Smooth muscle cell (in vitro differentiated cells): ENCODE measurements around the gene PCNT. TPM values are rescaled to one million over a fixed set of nuclear protein-coding genes. Genes with fewer than 3 reads are reported as not detected.
A peak's percentile ranks its signal among the peaks of the same experiment; 100 is the strongest.

ENCODE experiments used
- DNase-seq: peaks from one replicate; lab custom pipeline; 2025; ENCODE audit not compliant: unreplicated experiment; lab: John Stamatoyannopoulos, UW
- H2AFZ ChIP-seq: fragments of 200-600 bp; sonication (generic); 2 replicates; pipeline ENCODE4 v1.6.0; 2016; ENCODE audit warnings: antibody characterized with exemption, low read depth, mild to moderate bottlenecking
- H3F3A ChIP-seq: fragments of 200-600 bp; sonication (generic); 2 replicates; pipeline ENCODE4 v1.6.0; 2017; ENCODE audit warnings: antibody characterized with exemption, low read depth
- H3K27ac ChIP-seq: fragments of 200-600 bp; sonication (generic); 2 replicates; pipeline ENCODE4 v1.5.1; 2016; ENCODE audit warnings: low read depth, mild to moderate bottlenecking
- H3K27me3 ChIP-seq: fragments of 200-600 bp; sonication (generic); 2 replicates; pipeline ENCODE4 v1.6.1; 2016; ENCODE audit warnings: low read depth, mild to moderate bottlenecking
- H3K36me3 ChIP-seq: fragments of 200-600 bp; sonication (generic); 2 replicates; pipeline ENCODE4 v1.5.1; 2016; ENCODE audit warnings: low read depth
- H3K4me1 ChIP-seq: fragments of 200-600 bp; sonication (generic); 2 replicates; pipeline ENCODE4 v1.5.1; 2016; ENCODE audit warnings: low read depth
- H3K4me2 ChIP-seq: fragments of 200-600 bp; sonication (generic); 2 replicates; pipeline ENCODE4 v1.6.0; 2016; ENCODE audit warnings: mild to moderate bottlenecking
- H3K4me3 ChIP-seq: fragments of 200-600 bp; sonication (generic); 2 replicates; pipeline ENCODE4 v1.5.1; 2016; ENCODE audit warnings: mild to moderate bottlenecking
- H3K79me2 ChIP-seq: fragments of 200-600 bp; sonication (generic); 2 replicates; pipeline ENCODE4 v1.6.0; 2016; ENCODE audit warnings: low read depth, mild to moderate bottlenecking
- H3K9ac ChIP-seq: fragments of 200-600 bp; sonication (generic); 2 replicates; pipeline ENCODE4 v1.6.0; 2016; ENCODE audit warnings: low read depth
- H3K9me3 ChIP-seq: fragments of 200-600 bp; sonication (generic); replicated peaks from 2 replicates; pipeline ENCODE4 v1.5.1; 2016; ENCODE audit warnings: low read depth
- H4K20me1 ChIP-seq: fragments of 200-600 bp; sonication (generic); 2 replicates; pipeline ENCODE4 v1.6.0; 2016; ENCODE audit warnings: low read depth
- CTCF ChIP-seq: fragments of 200-600 bp; sonication (generic); IDR thresholded peaks from 2 replicates; pipeline ENCODE4 v1.5.1; 2017; ENCODE audit warnings: borderline replicate concordance, mild to moderate bottlenecking, antibody characterized with exemption; ENCODE audit not compliant: insufficient read depth, poor library complexity, severe bottlenecking
- WGBS: methylation state at CpG from one replicate; pipeline ENCODE4 v1.1.7; 2016; ENCODE audit warnings: low lambda C conversion rate; 5-methylcytosine and 5-hydroxymethylcytosine counted together
- polyA plus RNA-seq: library from polyadenylated mRNA; unstranded; fragments of >200 nt; fragmentation: Nextera tagmentation; extraction: Ambion mirVana; gene quantifications from 2 replicates; pipeline ENCODE4 v1.2.1, GENCODE V29; 2016
- total RNA-seq: library from RNA; depleted of rRNA; stranded (reverse); fragments of >200 nt; gene quantifications from 2 replicates; pipeline ENCODE4 v1.2.3, GENCODE V29; 2014

PCNT gene
- total and polyA plus RNA-seq, 2 experiments from 2014 or later: 9.3 to 10.8 TPM

- no peaks in the 10 kb centered on the region for H3F3A ChIP-seq
- no peak overlapping the region for H3K4me2 ChIP-seq
- H3K27me3 ChIP-seq: no peaks in the 10 kb centered on the region
- WGBS: 86% methylated on average over 5 of the region's 5 CpGs
- H3K4me1 ChIP-seq: peaks cover 8% of the 10 kb centered on the region
- no peak overlapping the region for H3K4me3 ChIP-seq
- H2AFZ ChIP-seq: no peak overlapping the region
- H3K9me3 ChIP-seq: no peaks in the 10 kb centered on the region
- no peak for DNase-seq
- H3K79me2 ChIP-seq: no peaks in the 10 kb centered on the region
- no peaks in the 10 kb centered on the region for H4K20me1 ChIP-seq
- H3K27ac ChIP-seq: no peak overlapping the region
- no peaks in the 10 kb centered on the region for H3K36me3 ChIP-seq
- no peak for TF ChIP-seq CTCF
- no peak overlapping the region for H3K9ac ChIP-seq
These were observed 128.8 kb downstream of the PCNT start for GRCh38 chr21:46452710-46453109.

- no peak for DNase-seq
- Histone ChIP-seq H3K27me3 (no peaks in the 10 kb centered on the region), H3K9me3 (no peaks in the 10 kb centered on the region), H3K4me3 (no peak overlapping the region), H3K4me1 (peaks cover 9% of the 10 kb centered on the region), H3F3A (no peaks in the 10 kb centered on the region), H3K27ac (no peak overlapping the region), H3K9ac (no peak overlapping the region), H3K36me3 (no peaks in the 10 kb centered on the region), H3K79me2 (peaks cover 3% of the 10 kb centered on the region), H2AFZ (no peak overlapping the region), H4K20me1 (no peaks in the 10 kb centered on the region), H3K4me2 (no peak overlapping the region)
- no peak for TF ChIP-seq CTCF
- 65% methylated on average over 3 of the region's 3 CpGs for WGBS
These were observed 130.2 kb downstream of the PCNT start for GRCh38 chr21:46454142-46454541.

GRCh38 chr21:46454634-46455390 is 130.9 kb downstream of the PCNT start:
- Histone ChIP-seq H3K9me3 (no peaks in the 10 kb centered on the region), H3K4me1 (peaks cover 9% of the 10 kb centered on the region), H3K79me2 (peaks cover 10% of the 10 kb centered on the region), H3K4me2 (no peak overlapping the region), H3K4me3 (no peak overlapping the region), H3K9ac (no peak overlapping the region), H4K20me1 (peaks cover 1% of the 10 kb centered on the region), H2AFZ (no peak overlapping the region), H3F3A (no peaks in the 10 kb centered on the region), H3K27me3 (no peaks in the 10 kb centered on the region), H3K36me3 (no peaks in the 10 kb centered on the region), H3K27ac (peak overlapping the region; percentile 17)
- WGBS: 96% methylated on average over 4 of the region's 4 CpGs
- TF ChIP-seq CTCF: no peak
- DNase-seq: no peak
